Measurements from ENCODE around the gene ME2.

GRCh38 chr18:50911006-50911405 lies 32.1 kb downstream of the ME2 start:
- TF ChIP-seq POLR2AphosphoS5 (IDR thresholded peaks at IDR 0.05) (no peak), CTCF (IDR thresholded peaks at IDR 0.05) (no peak), POLR2A (IDR thresholded peaks at IDR 0.05) (no peak), EP300 (IDR thresholded peaks at IDR 0.05) (no peak)

All from stomach (tissue), 4 donors.